ENCODE results near the gene CCNF.

DNA sequence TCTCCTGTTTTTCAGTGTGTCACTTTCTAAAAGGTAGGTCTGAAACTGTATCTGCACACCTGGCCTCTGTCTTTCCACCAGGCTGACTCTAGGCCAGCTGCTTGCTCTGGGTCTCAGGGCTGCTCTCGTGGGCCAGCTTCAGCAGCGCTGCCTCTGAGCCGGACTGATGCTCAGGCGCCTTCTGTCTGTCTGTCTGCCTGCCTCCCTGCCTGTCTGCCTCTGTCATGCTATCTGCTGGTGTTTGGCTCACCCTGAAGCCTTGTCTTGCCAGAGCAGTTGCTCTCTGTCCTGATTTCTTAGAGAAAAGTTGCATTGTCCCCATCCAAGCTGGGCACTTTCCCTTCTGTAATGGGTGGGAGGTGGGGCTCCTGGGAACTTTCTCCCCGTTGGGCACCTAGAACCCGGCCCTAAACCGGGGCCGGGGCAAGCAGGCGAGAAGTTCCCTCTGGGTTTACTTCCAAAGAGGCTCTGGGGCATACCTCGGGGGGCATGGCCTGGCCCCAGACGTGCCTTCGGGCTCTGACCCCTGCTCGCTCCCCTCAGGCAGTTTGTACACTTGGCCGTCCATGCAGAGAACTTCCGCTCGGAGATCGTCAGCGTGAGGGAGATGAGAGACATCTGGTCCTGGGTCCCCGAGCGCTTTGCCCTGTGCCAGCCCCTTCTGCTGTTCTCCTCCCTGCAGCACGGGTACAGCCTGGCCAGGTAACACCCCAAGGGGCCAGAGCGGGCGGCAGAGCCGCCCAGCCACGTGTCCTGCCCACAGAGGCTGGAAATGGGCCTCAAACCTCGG lies 68.6 kb downstream of the CCNF start:
- TF ChIP-seq REST (IDR thresholded peaks at IDR 0.05; ENCODE audit: insufficient read depth in 1 of 2, low read depth in 2 of 2, low read length in 2 of 2) (no peak), POLR2AphosphoS5 (IDR thresholded peaks at IDR 0.05; ENCODE audit: low read depth, low read length) (no peak), TAF1 (IDR thresholded peaks at IDR 0.05; ENCODE audit: borderline replicate concordance, insufficient read depth, low read length) (no peak), SIN3A (IDR thresholded peaks at IDR 0.05; ENCODE audit: borderline replicate concordance, insufficient read depth, low read length) (no peak)

Measured in PFSK-1 (cell line).